NCI-H345 treated with DMSO at 0.1 percent for 48 hours (cell line): ENCODE data around the gene MYT1.

Source experiments
- DNase-seq: peaks from one replicate; lab custom pipeline; 2025; ENCODE audit not compliant: unreplicated experiment; lab: John Stamatoyannopoulos, UW

The MYT1 gene

GRCh38 chr20:64153861-64154589 is 10.2 kb upstream of the MYT1 start:
- DNase-seq = no peak

GRCh38 chr20:64154590-64155257 is 9.5 kb upstream of the MYT1 start:
- DNase-seq = no peak

- no peak for DNase-seq
These were observed 8.8 kb upstream of the MYT1 start for GRCh38 chr20:64155258-64156135.

- peak; percentile 50 for DNase-seq
These were observed 7.9 kb upstream of the MYT1 start for GRCh38 chr20:64156136-64156885.

- no peak for DNase-seq
These were observed 7.1 kb upstream of the MYT1 start for GRCh38 chr20:64156886-64157875.

- no peak for DNase-seq
These were observed 6.4 kb upstream of the MYT1 start for GRCh38 chr20:64157878-64158277.

- no peak for DNase-seq
These were observed 5.6 kb upstream of the MYT1 start for GRCh38 chr20:64158346-64159285.

GRCh38 chr20:64159286-64159680 is 5.0 kb upstream of the MYT1 start:
- DNase-seq = no peak

GRCh38 chr20:64159711-64160110 is 4.5 kb upstream of the MYT1 start:
- DNase-seq = no peak

- no peak for DNase-seq
These were observed 4.1 kb upstream of the MYT1 start for GRCh38 chr20:64160118-64160517.

GRCh38 chr20:64160526-64161355 is 3.5 kb upstream of the MYT1 start:
- DNase-seq = no peak

- DNase-seq = no peak
These were observed 2.7 kb upstream of the MYT1 start for GRCh38 chr20:64161356-64162238.

GRCh38 chr20:64162239-64162910 is 1.9 kb upstream of the MYT1 start:
- no peak for DNase-seq

GRCh38 chr20:64163776-64164122 is 503 bp upstream of the MYT1 start:
- DNase-seq = no peak

GRCh38 chr20:64165866-64166600 is 1.8 kb downstream of the MYT1 start:
- DNase-seq = no peak
